Measurements from ENCODE around the gene BCAM.
"Not testable (repeated sequence)": the region's sequence is repeated elsewhere in the genome, so short reads cannot be mapped to it uniquely, and the experiment has no call there.

The BCAM gene

GRCh38 chr19:44848036-44848811 is 39.3 kb downstream of the BCAM start:
- no peak for DNase-seq (ENCODE audit: extremely low read depth in 1 of 2, low read depth in 1 of 2)

GRCh38 chr19:44848812-44849447 is 40.0 kb downstream of the BCAM start:
- DNase-seq (ENCODE audit: extremely low read depth in 1 of 2, low read depth in 1 of 2): no peak

- no peak for DNase-seq (ENCODE audit: extremely low read depth in 1 of 2, low read depth in 1 of 2)
Observed at GRCh38 chr19:44850641-44851109, 41.8 kb downstream of the BCAM start.

GRCh38 chr19:44851427-44851826 is 42.5 kb downstream of the BCAM start:
- DNase-seq (ENCODE audit: extremely low read depth in 1 of 2, low read depth in 1 of 2): no peak

GRCh38 chr19:44855606-44856005 is 46.7 kb downstream of the BCAM start:
- no peak for DNase-seq (ENCODE audit: extremely low read depth in 1 of 2, low read depth in 1 of 2)

- DNase-seq (ENCODE audit: extremely low read depth in 1 of 2, low read depth in 1 of 2): no peak
Observed at GRCh38 chr19:44856421-44857083, 47.6 kb downstream of the BCAM start.

- DNase-seq (ENCODE audit: extremely low read depth in 1 of 2, low read depth in 1 of 2): no peak
Observed at GRCh38 chr19:44857837-44858236, 48.9 kb downstream of the BCAM start.

GRCh38 chr19:44861576-44861975 is 52.7 kb downstream of the BCAM start:
- DNase-seq (ENCODE audit: extremely low read depth in 1 of 2, low read depth in 1 of 2): not testable (repeated sequence)

- no peak for DNase-seq (ENCODE audit: extremely low read depth in 1 of 2, low read depth in 1 of 2)
Observed at GRCh38 chr19:44863990-44864389, 55.1 kb downstream of the BCAM start.

- DNase-seq (ENCODE audit: extremely low read depth in 1 of 2, low read depth in 1 of 2): no peak
Observed at GRCh38 chr19:44865196-44865767, 56.4 kb downstream of the BCAM start.

- no peak for DNase-seq (ENCODE audit: extremely low read depth in 1 of 2, low read depth in 1 of 2)
Observed at GRCh38 chr19:44866664-44867063, 57.8 kb downstream of the BCAM start.

GRCh38 chr19:44867578-44867977 is 58.7 kb downstream of the BCAM start:
- no peak for DNase-seq (ENCODE audit: extremely low read depth in 1 of 2, low read depth in 1 of 2)

- DNase-seq (ENCODE audit: extremely low read depth in 1 of 2, low read depth in 1 of 2): no peak
Observed at GRCh38 chr19:44869733-44870470, 61.0 kb downstream of the BCAM start.

Data from stimulated activated CD8-positive, alpha-beta memory T cell treated with anti-CD3 and anti-CD28 coated beads, Interleukin-7, amount 100 ng/mL, for 48 hours (primary cell).